Activated CD8-positive, alpha-beta memory T cell treated with anti-CD3 and anti-CD28 coated beads for 48 hours (primary cell): ENCODE measurements around the gene DHX35.
"Not testable (repeated sequence)": the region's sequence is repeated elsewhere in the genome, so short reads cannot be mapped to it uniquely, and the experiment has no call there.

ENCODE experiments used
- DNase-seq, 3 experiments: peaks; one replicate each; pipeline ENCODE4 v3.0.0-alpha.2; 2020; ENCODE audit warnings: low read depth in 2 of 3, low spot score in 2 of 3

DHX35 gene

GRCh38 chr20:38940644-38941043 lies 21.5 kb upstream of the DHX35 start:
- DNase-seq = no peak

GRCh38 chr20:38941726-38942389 lies 20.3 kb upstream of the DHX35 start:
- no peak for DNase-seq

GRCh38 chr20:38945012-38945411 lies 17.1 kb upstream of the DHX35 start:
- DNase-seq = no peak

GRCh38 chr20:38946836-38947235 lies 15.3 kb upstream of the DHX35 start:
- no peak for DNase-seq

- no peak for DNase-seq
These were observed 14.2 kb upstream of the DHX35 start for GRCh38 chr20:38947931-38948362.

- no peak for DNase-seq
These were observed 11.9 kb upstream of the DHX35 start for GRCh38 chr20:38950254-38950653.

- no peak for DNase-seq
These were observed 10.5 kb upstream of the DHX35 start for GRCh38 chr20:38951611-38952010.

- DNase-seq = no peak
These were observed 10.0 kb upstream of the DHX35 start for GRCh38 chr20:38952153-38952552.

GRCh38 chr20:38953630-38954340 lies 8.4 kb upstream of the DHX35 start:
- DNase-seq = no peak

GRCh38 chr20:38957235-38957876 lies 4.8 kb upstream of the DHX35 start:
- DNase-seq = no peak

GRCh38 chr20:38957915-38958485 lies 4.1 kb upstream of the DHX35 start:
- no peak for DNase-seq

GRCh38 chr20:38960187-38960687 lies 1.9 kb upstream of the DHX35 start:
- DNase-seq = not testable (repeated sequence)

GRCh38 chr20:38961530-38962043 lies 557 bp upstream of the DHX35 start:
- peak in 2 of 3 experiments; percentile 7 to 15 for DNase-seq

- no peak for DNase-seq
These were observed 821 bp downstream of the DHX35 start for GRCh38 chr20:38962928-38963401.

GRCh38 chr20:38963745-38964144 lies 1.6 kb downstream of the DHX35 start:
- no peak for DNase-seq

- DNase-seq = no peak
These were observed 3.1 kb downstream of the DHX35 start for GRCh38 chr20:38965264-38965663.

GRCh38 chr20:38968090-38968489 lies 5.9 kb downstream of the DHX35 start:
- no peak for DNase-seq

- no peak for DNase-seq
These were observed 7.6 kb downstream of the DHX35 start for GRCh38 chr20:38969708-38970107.

- DNase-seq = no peak
These were observed 8.2 kb downstream of the DHX35 start for GRCh38 chr20:38970302-38970701.

- DNase-seq = no peak
These were observed 11.0 kb downstream of the DHX35 start for GRCh38 chr20:38973107-38973506.

- DNase-seq = no peak
These were observed 11.5 kb downstream of the DHX35 start for GRCh38 chr20:38973645-38974044.
